Measurements from ENCODE around the gene KCNIP4.

KCNIP4 gene

DNA sequence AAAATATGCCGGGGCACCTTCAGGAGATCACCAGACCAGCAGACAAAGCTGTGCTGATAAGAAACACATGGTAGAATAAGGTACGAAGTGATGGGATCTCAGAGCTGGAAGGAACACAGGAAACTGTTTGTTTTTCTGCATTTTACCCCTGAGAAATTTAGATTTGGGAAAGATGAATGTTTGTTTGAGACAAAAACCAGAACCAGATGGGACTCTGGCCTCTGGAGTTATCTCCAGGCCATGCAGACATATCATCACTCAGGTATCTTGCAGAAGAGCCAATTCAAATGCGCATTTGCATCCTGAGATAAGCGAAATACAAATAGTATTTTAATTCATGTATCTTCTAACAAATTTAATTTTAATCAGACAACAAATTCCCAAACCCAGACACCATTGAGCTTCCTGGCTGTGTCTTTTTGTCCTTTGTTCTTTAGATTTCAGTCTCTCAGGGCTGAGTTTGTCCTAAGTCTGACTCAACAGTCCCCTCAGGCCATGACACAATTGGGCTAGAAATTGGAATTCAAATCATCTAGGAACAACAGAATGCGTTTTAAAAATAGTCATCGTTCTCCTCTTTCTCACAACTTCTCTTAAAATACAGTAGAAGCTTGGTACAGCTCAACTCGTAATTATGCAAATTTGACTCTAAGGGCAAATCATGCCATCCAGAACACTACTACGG, 1089.3 kb downstream of the KCNIP4 start:
- DNase-seq (ENCODE audit: low read depth, low spot score): no peak
- TF ChIP-seq, protein P1, sequence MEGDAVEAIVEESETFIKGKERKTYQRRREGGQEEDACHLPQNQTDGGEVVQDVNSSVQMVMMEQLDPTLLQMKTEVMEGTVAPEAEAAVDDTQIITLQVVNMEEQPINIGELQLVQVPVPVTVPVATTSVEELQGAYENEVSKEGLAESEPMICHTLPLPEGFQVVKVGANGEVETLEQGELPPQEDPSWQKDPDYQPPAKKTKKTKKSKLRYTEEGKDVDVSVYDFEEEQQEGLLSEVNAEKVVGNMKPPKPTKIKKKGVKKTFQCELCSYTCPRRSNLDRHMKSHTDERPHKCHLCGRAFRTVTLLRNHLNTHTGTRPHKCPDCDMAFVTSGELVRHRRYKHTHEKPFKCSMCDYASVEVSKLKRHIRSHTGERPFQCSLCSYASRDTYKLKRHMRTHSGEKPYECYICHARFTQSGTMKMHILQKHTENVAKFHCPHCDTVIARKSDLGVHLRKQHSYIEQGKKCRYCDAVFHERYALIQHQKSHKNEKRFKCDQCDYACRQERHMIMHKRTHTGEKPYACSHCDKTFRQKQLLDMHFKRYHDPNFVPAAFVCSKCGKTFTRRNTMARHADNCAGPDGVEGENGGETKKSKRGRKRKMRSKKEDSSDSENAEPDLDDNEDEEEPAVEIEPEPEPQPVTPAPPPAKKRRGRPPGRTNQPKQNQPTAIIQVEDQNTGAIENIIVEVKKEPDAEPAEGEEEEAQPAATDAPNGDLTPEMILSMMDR (IDR thresholded peaks at IDR 0.05; ENCODE audit: insufficient read depth, low read length, missing control alignments): no peak
- POLR2A ChIA-PET: no interaction called here
- H3K4me3 ChIP-seq (ENCODE audit: low read depth, low read length): no peak overlapping the region
- CTCF ChIA-PET: no interaction called here

DNA sequence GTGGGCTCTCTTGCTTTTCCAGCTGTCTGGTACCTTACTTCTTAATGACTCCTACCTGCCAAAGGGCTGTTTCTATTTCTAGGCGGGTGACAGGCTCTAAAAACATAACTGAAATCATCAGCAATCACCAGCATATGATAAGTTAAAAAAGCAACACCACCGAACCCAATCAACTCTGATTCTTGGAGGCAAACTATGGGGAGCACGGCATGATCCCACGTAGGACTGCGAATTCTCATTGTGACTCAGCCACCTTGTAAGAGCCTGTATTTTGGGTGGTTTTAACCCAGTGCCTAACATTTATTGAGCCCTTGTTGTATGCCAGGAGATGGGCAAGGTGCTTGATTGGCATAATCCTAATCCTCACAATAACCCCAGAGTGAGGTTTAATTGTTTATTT, 1091.5 kb downstream of the KCNIP4 start:
- no peak overlapping the region for H3K4me3 ChIP-seq (ENCODE audit: low read depth, low read length)
- CTCF ChIA-PET: no interaction called here
- no peak for DNase-seq (ENCODE audit: low read depth, low spot score)
- TF ChIP-seq, protein P1 (IDR thresholded peaks at IDR 0.05; ENCODE audit: insufficient read depth, low read length, missing control alignments): no peak
- POLR2A ChIA-PET: no interaction called here

DNA sequence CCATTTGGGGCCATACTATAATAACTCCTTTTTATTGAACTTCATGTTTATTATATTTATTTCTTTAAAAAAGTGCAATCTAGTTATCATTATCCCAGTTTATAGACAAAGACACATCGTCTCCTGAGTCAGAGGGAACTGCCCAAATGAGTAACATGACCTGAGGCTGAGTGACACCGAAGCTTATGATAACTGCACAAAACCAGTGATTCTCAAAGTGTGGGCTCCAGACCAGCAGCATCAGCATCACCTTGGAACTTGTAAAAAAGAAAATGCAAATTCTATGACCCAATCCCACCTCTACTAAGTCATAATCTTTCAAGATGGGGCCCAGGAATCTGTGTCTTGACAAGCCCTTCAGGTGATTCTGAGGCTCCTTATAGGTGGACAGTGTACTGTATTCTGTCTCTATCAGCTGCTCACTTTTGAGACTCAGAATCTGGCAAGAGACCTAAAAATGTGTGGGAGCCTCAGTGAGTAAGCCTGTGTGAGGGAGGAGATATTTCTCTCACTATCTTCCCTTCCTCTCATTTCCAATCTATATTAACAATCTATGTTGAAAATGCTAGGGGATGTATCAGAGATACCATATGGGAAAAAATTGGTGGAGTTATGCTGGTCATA, 1101.3 kb downstream of the KCNIP4 start:
- ChIA-PET POLR2A (no interaction called here), CTCF (no interaction called here)
- TF ChIP-seq, protein P1 (IDR thresholded peaks at IDR 0.05; ENCODE audit: insufficient read depth, low read length, missing control alignments): no peak
- no peak for DNase-seq (ENCODE audit: low read depth, low spot score)
- H3K4me3 ChIP-seq (ENCODE audit: low read depth, low read length): no peak overlapping the region

DNA sequence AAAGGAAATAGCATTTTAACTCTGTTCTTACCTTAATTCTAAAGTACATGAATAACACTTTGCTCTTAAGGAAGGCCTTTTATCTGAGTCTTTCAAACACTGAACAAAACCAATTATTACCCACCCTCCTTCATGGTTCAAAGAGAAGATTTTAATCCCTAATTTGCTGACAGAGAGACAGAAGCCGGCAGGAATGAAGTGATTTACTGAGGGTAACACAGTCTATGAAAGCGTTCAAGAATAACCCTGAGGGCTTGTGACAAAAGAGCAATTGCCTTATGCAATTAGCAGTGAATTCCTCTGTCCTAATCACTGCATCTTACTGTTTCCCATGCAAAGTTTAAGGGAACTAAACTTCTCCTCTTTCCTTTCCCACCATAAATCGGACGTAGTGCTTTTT, 1104.3 kb downstream of the KCNIP4 start:
- H3K4me3 ChIP-seq (ENCODE audit: low read depth, low read length): no peak overlapping the region
- CTCF ChIA-PET: no interaction called here
- DNase-seq (ENCODE audit: low read depth, low spot score): no peak
- TF ChIP-seq, protein P1 (IDR thresholded peaks at IDR 0.05; ENCODE audit: insufficient read depth, low read length, missing control alignments): no peak
- POLR2A ChIA-PET: no interaction called here

DNA sequence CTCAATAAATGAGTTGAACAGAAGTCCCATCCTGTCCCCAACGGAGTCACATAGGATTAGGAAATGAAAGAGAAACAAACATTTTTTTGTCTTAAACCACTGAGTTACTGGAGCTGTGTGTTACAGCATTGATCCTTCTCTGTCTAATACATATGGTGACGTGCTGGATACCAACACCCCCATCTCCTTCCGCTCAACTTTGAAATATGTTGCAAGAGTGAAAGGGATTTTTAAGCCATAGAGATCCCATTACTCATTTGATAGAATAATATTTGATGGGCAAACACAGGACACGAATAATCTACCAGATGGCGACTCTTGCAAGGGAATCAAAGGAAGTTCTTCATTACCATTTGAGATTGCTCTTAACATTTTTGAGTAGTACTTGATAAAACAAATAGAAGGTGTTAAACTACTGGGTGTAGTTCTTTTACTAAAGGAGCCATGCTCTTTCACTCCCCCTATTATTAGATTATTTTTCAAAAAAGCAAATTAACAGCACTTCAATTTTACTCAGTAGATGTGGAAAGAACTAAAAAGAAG, 1107.9 kb downstream of the KCNIP4 start:
- no peak overlapping the region for H3K4me3 ChIP-seq (ENCODE audit: low read depth, low read length)
- DNase-seq (ENCODE audit: low read depth, low spot score): no peak
- CTCF ChIA-PET: interaction anchor here (0.9 kb wide), 1 partner anchor 67 kb away, joined by 3 read pairs; no protein-coding TSS in a partner anchor
- POLR2A ChIA-PET: no interaction called here
- TF ChIP-seq, protein P1 (IDR thresholded peaks at IDR 0.05; ENCODE audit: insufficient read depth, low read length, missing control alignments): no peak

DNA sequence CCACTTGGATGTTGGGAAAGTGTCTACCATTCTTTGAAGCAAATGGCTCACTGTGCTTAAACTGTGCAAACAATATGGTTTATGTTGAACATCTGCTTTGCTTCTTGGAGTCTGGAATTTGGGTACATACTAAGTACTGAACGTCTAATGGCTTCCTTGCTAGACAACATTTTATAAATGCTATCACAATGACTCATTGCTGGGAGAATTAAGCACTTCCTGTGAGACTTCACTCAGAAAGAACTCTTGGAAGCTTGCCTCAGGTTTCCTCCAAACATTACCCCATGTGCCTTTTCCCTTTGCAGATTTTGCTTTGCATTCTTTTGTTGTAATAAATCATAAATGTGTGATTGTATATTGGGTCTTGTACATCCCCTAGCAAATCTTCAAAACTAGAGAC, 1108.6 kb downstream of the KCNIP4 start:
- ChIA-PET CTCF (interaction anchor here (0.9 kb wide), 1 partner anchor 67 kb away, joined by 3 read pairs; no protein-coding TSS in a partner anchor), POLR2A (interaction anchor here (0.6 kb wide), 1 partner anchor 15 kb away, joined by 3 read pairs; no protein-coding TSS in a partner anchor)
- no peak overlapping the region for H3K4me3 ChIP-seq (ENCODE audit: low read depth, low read length)
- TF ChIP-seq, protein P1 (IDR thresholded peaks at IDR 0.05; ENCODE audit: insufficient read depth, low read length, missing control alignments): no peak
- peak; percentile 67 for DNase-seq (ENCODE audit: low read depth, low spot score)
